GM23338 (cell line): Measurements from ENCODE around the gene SBK1. TPM values are rescaled to one million over a fixed set of nuclear protein-coding genes. Genes with fewer than 3 reads are reported as not detected.
A peak's percentile ranks its signal among the peaks of the same experiment; 100 is the strongest.

Source experiments
- ATAC-seq: fragments of 200-7000 bp; cut with Tn5 transposase; 3 replicates; pipeline ENCODE4 v1.9.1; 2020
- DNase-seq: peaks from one replicate; pipeline ENCODE4 v3.0.0-alpha.2; 2015; ENCODE audit warnings: low spot score
- H2AFZ ChIP-seq: fragments of 200-600 bp; sonication (generic); 2 replicates; pipeline ENCODE4 v1.8.0; 2016; ENCODE audit warnings: antibody characterized with exemption, mild to moderate bottlenecking, moderate library complexity
- H3F3A ChIP-seq: fragments of 200-600 bp; sonication (generic); replicated peaks from 2 replicates; pipeline ENCODE4 v1.8.0; 2017; ENCODE audit warnings: antibody characterized with exemption, mixed run types, low read depth
- H3K27ac ChIP-seq: fragments of 200-600 bp; sonication (generic); 2 replicates; pipeline ENCODE4 v1.6.1; 2016; ENCODE audit warnings: low read depth
- H3K27me3 ChIP-seq: fragments of 200-600 bp; sonication (generic); 2 replicates; pipeline ENCODE4 v1.8.0; 2016; ENCODE audit warnings: mild to moderate bottlenecking, mixed run types, moderate library complexity; ENCODE audit not compliant: insufficient read depth
- H3K36me3 ChIP-seq: fragments of 200-600 bp; sonication (generic); 2 replicates; pipeline ENCODE4 v1.8.0; 2016; ENCODE audit warnings: mild to moderate bottlenecking; ENCODE audit not compliant: insufficient read depth
- H3K4me1 ChIP-seq: fragments of 200-600 bp; sonication (generic); 2 replicates; pipeline ENCODE4 v1.8.0; 2016; ENCODE audit warnings: mild to moderate bottlenecking, moderate library complexity; ENCODE audit not compliant: insufficient read depth
- H3K4me2 ChIP-seq: fragments of 200-600 bp; sonication (generic); 2 replicates; pipeline ENCODE4 v1.7.1; 2017; ENCODE audit warnings: mixed run types
- H3K4me3 ChIP-seq: fragments of 200-600 bp; sonication (generic); 2 replicates; pipeline ENCODE4 v1.6.1; 2016; ENCODE audit warnings: mixed run types
- H3K79me2 ChIP-seq: fragments of 200-600 bp; sonication (generic); replicated peaks from 2 replicates; pipeline ENCODE4 v1.8.0; 2017; ENCODE audit warnings: mild to moderate bottlenecking; ENCODE audit not compliant: insufficient read depth
- H3K9me2 ChIP-seq: fragments of 200-600 bp; sonication (generic); 2 replicates; pipeline ENCODE4 v1.8.0; 2017; ENCODE audit not compliant: insufficient read depth
- H4K20me1 ChIP-seq: fragments of 200-600 bp; sonication (generic); replicated peaks from 2 replicates; pipeline ENCODE4 v1.8.0; 2017; ENCODE audit warnings: mild to moderate bottlenecking; ENCODE audit not compliant: insufficient read depth
- H3K27ac Mint-ChIP-seq: 2 replicates; pipeline ENCODE4 v1.8.0; 2020; ENCODE audit warnings: inconsistent platforms, mild to moderate bottlenecking, moderate library complexity, mixed read lengths
- H3K27me3 Mint-ChIP-seq: 3 replicates; pipeline ENCODE4 v1.8.0; 2022; ENCODE audit warnings: low read depth, mild to moderate bottlenecking, moderate library complexity, mixed read lengths, inconsistent platforms; ENCODE audit not compliant: insufficient read depth, poor library complexity
- H3K36me3 Mint-ChIP-seq: 3 replicates; pipeline ENCODE4 v1.8.0; 2021; ENCODE audit warnings: low read depth, mild to moderate bottlenecking, inconsistent platforms, moderate library complexity, mixed read lengths
- H3K4me1 Mint-ChIP-seq: 3 replicates; pipeline ENCODE4 v1.8.0; 2020; ENCODE audit warnings: mild to moderate bottlenecking, inconsistent platforms, mixed read lengths
- H3K4me3 Mint-ChIP-seq: 3 replicates; pipeline ENCODE4 v1.8.0; 2021; ENCODE audit warnings: moderate library complexity, mild to moderate bottlenecking, inconsistent platforms, mixed read lengths
- H3K9me3 Mint-ChIP-seq: 3 replicates; pipeline ENCODE4 v1.8.0; 2020; ENCODE audit warnings: moderate library complexity, mild to moderate bottlenecking, inconsistent platforms, mixed read lengths
- CREB1 ChIP-seq: fragments of 250-450 bp; sonication (Bioruptor Pico); IDR thresholded peaks from 2 replicates; pipeline ENCODE4 v1.5.0; 2020; ENCODE audit warnings: low read depth, mild to moderate bottlenecking, moderate library complexity
- CTCF ChIP-seq, 2 experiments: fragments of 200-600 bp in 1 of 2; sonication (generic) in 1 of 2; conservative IDR thresholded peaks; 2 replicates each; pipeline versions ENCODE4 v1.5.1 to v1.6.1; 2016 to 2017; ENCODE audit warnings: antibody characterized with exemption in 2 of 2, low read depth in 2 of 2, mild to moderate bottlenecking in 2 of 2, moderate library complexity in 1 of 2
- EZH2 ChIP-seq: fragments of 200-600 bp; sonication (generic); IDR thresholded peaks from one replicate; pipeline ENCODE4 v1.8.0; 2017; ENCODE audit warnings: antibody characterized with exemption, mild to moderate bottlenecking, low read depth; ENCODE audit not compliant: unreplicated experiment
- EZH2phosphoT487 ChIP-seq: fragments of 200-600 bp; sonication (generic); IDR thresholded peaks from one replicate; pipeline ENCODE4 v1.8.1; 2018; ENCODE audit warnings: antibody characterized with exemption; ENCODE audit not compliant: unreplicated experiment
- JUNB ChIP-seq: IDR thresholded peaks from one replicate; pipeline ENCODE4 v1.6.1; 2016; ENCODE audit warnings: antibody characterized with exemption; ENCODE audit not compliant: unreplicated experiment
- NANOG ChIP-seq: IDR thresholded peaks from 2 replicates; pipeline ENCODE4 v1.6.1; 2016; ENCODE audit warnings: antibody characterized with exemption, borderline replicate concordance
- POLR2AphosphoS5 ChIP-seq: IDR thresholded peaks from 2 replicates; pipeline ENCODE4 v1.6.1; 2016; ENCODE audit warnings: antibody characterized with exemption, low read depth
- REST ChIP-seq: IDR thresholded peaks from one replicate; pipeline ENCODE4 v1.6.1; 2018; ENCODE audit warnings: antibody characterized with exemption; ENCODE audit not compliant: unreplicated experiment
- STAT1 ChIP-seq: IDR thresholded peaks from one replicate; pipeline ENCODE4 v1.6.1; 2016; ENCODE audit warnings: antibody characterized with exemption; ENCODE audit not compliant: unreplicated experiment
- ZNF114 ChIP-seq: fragments of 250-450 bp; sonication (Bioruptor Pico); IDR thresholded peaks from 2 replicates; pipeline ENCODE4 v1.5.0; 2020; ENCODE audit warnings: mild to moderate bottlenecking, moderate library complexity
- ZNF331 ChIP-seq: fragments of 250-450 bp; sonication (Bioruptor Pico); IDR thresholded peaks from 2 replicates; pipeline ENCODE4 v1.5.0; 2020; ENCODE audit warnings: low read depth, mild to moderate bottlenecking, moderate library complexity
- polyA plus RNA-seq: library from polyadenylated mRNA; unstranded; fragments of >200 nt; fragmentation: Nextera tagmentation; extraction: Ambion mirVana; gene quantifications from 2 replicates; pipeline ENCODE4 v1.2.1, GENCODE V29; 2016
- total RNA-seq: library from RNA; depleted of rRNA; stranded (reverse); fragments of >200 nt; shearing (Covaris generic); gene quantifications from 2 replicates; pipeline ENCODE4 v1.2.3, GENCODE V29; 2014

SBK1 gene
- total and polyA plus RNA-seq, 2 experiments from 2014 or later: 23.9 to 68.1 TPM

GRCh38 chr16:28264656-28265055 lies 27.7 kb upstream of the SBK1 start:
- Histone ChIP-seq H3K4me2 (no peak overlapping the region), H3K36me3 (no peaks in the 10 kb centered on the region), H3K4me1 (peaks cover 18% of the 10 kb centered on the region; the same call in 1 of the 2 replicates), H3K4me3 (no peak overlapping the region), H3K27ac (no peak overlapping the region), H3F3A (no peaks in the 10 kb centered on the region), H4K20me1 (no peaks in the 10 kb centered on the region), H2AFZ (peak overlapping the region; percentile 43; the same call in 1 of the 2 replicates), H3K9me2 (no peaks in the 10 kb centered on the region), H3K27me3 (no peaks in the 10 kb centered on the region), H3K79me2 (no peaks in the 10 kb centered on the region)
- ATAC-seq: no peak
- Mint-ChIP-seq H3K9me3 (no peaks in the 10 kb centered on the region), H3K27ac (no peak overlapping the region), H3K36me3 (no peaks in the 10 kb centered on the region), H3K4me3 (no peak overlapping the region), H3K4me1 (peaks cover 28% of the 10 kb centered on the region), H3K27me3 (peaks cover 3% of the 10 kb centered on the region)
- no peak for DNase-seq
- TF ChIP-seq POLR2AphosphoS5: no peak
- no peak for TF ChIP-seq ZNF331 (CRISPR knock-in tag)
- no peak for TF ChIP-seq ZNF114 (CRISPR knock-in tag)
- TF ChIP-seq REST: no peak
- no peak for TF ChIP-seq EZH2phosphoT487
- TF ChIP-seq EZH2: no peak
- TF ChIP-seq CREB1 (CRISPR knock-in tag): no peak
- TF ChIP-seq CTCF (conservative IDR thresholded peaks at IDR 0.05; ENCODE audit: low read depth in 2 of 2): no peak
- no peak for TF ChIP-seq JUNB
- TF ChIP-seq NANOG: no peak
- no peak for TF ChIP-seq STAT1

GRCh38 chr16:28265822-28266221 lies 26.5 kb upstream of the SBK1 start:
- H3K9me3 Mint-ChIP-seq: no peaks in the 10 kb centered on the region

More at GRCh38 chr16:28265822-28266221, 26.5 kb upstream of the SBK1 start:
- peaks cover 18% of the 10 kb centered on the region; the same call in 1 of the 2 replicates for H3K4me1 ChIP-seq
- no peaks in the 10 kb centered on the region for H3K9me2 ChIP-seq
- Mint-ChIP-seq H3K4me3 (no peak overlapping the region), H3K36me3 (no peaks in the 10 kb centered on the region), H3K27ac (no peak overlapping the region), H3K27me3 (peaks cover 2% of the 10 kb centered on the region), H3K4me1 (peaks cover 19% of the 10 kb centered on the region)
- TF ChIP-seq JUNB (no peak), ZNF114 (CRISPR knock-in tag) (no peak), NANOG (no peak)
- H3K4me2 ChIP-seq: no peak overlapping the region
- H3K27ac ChIP-seq: no peak overlapping the region
- H3K4me3 ChIP-seq: no peak overlapping the region
- no peaks in the 10 kb centered on the region for H3F3A ChIP-seq
- H2AFZ ChIP-seq: no peak overlapping the region
- no peaks in the 10 kb centered on the region for H3K36me3 ChIP-seq
- ATAC-seq (no peak), DNase-seq (no peak)
- H3K79me2 ChIP-seq: no peaks in the 10 kb centered on the region
- no peaks in the 10 kb centered on the region for H4K20me1 ChIP-seq
- H3K27me3 ChIP-seq: no peaks in the 10 kb centered on the region
